Brain microvascular endothelial cell (primary cell): ENCODE data around the gene MARK3.

Experiments used
- DNase-seq: peaks from one replicate; pipeline ENCODE4 v3.0.0-alpha.2; 2020
- H3K27ac ChIP-seq: fragments of 250-450 bp; sonication (Bioruptor Pico); 2 replicates; pipeline ENCODE4 v1.5.1; 2020; ENCODE audit warnings: mild to moderate bottlenecking, moderate library complexity
- H3K27me3 ChIP-seq: fragments of 250-450 bp; sonication (Bioruptor Pico); replicated peaks from 2 replicates; pipeline ENCODE4 v1.5.1; 2020; ENCODE audit warnings: mild to moderate bottlenecking
- H3K36me3 ChIP-seq: fragments of 250-450 bp; sonication (Bioruptor Pico); replicated peaks from 2 replicates; pipeline ENCODE4 v1.5.1; 2020; ENCODE audit warnings: mild to moderate bottlenecking
- H3K4me3 ChIP-seq: 2 replicates; pipeline ENCODE4 v1.5.1; 2011; ENCODE audit warnings: low read depth, mild to moderate bottlenecking, control low read depth, low read length, moderate library complexity
- in situ Hi-C: cut with HindIII; loops from 2 replicates; pipeline ENCODE4 v1.10.0; 2017; ENCODE audit warnings: low sequenced_read_pairs, low pct_ligation_motif_present
- TF ChIP-seq, protein P1 (sequence below): IDR thresholded peaks from 2 replicates; pipeline ENCODE4 v1.5.1; 2011; ENCODE audit warnings: low read depth, mild to moderate bottlenecking, moderate library complexity, low read length, control low read depth, inconsistent platforms; ENCODE audit errors: missing control alignments

Gene MARK3

DNA sequence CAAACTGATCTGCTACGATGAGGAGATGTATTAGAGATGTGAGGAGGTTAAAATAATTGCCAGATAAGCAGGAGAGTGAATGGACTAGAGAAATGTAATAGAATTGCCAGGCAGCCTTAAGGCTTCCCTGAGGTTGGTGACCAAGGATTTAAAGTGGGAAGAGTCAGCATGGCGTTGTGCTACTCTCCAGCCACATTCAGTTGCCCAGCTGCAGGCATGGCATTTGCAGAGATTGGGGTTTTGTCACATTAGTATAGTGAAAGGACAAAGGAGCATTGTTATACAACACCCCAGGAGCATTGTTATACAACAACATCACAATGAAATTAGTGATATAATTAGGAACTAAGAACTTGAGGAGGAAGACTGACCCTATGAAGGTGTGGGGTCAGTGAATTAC, 31.7 kb downstream of the MARK3 start:
- in situ Hi-C loops = no loop called here
- Histone ChIP-seq H3K27me3 (no peaks in the 10 kb centered on the region), H3K27ac (no peak overlapping the region), H3K36me3 (peaks cover 12% of the 10 kb centered on the region), H3K4me3 (no peak overlapping the region)
- TF ChIP-seq, protein P1, sequence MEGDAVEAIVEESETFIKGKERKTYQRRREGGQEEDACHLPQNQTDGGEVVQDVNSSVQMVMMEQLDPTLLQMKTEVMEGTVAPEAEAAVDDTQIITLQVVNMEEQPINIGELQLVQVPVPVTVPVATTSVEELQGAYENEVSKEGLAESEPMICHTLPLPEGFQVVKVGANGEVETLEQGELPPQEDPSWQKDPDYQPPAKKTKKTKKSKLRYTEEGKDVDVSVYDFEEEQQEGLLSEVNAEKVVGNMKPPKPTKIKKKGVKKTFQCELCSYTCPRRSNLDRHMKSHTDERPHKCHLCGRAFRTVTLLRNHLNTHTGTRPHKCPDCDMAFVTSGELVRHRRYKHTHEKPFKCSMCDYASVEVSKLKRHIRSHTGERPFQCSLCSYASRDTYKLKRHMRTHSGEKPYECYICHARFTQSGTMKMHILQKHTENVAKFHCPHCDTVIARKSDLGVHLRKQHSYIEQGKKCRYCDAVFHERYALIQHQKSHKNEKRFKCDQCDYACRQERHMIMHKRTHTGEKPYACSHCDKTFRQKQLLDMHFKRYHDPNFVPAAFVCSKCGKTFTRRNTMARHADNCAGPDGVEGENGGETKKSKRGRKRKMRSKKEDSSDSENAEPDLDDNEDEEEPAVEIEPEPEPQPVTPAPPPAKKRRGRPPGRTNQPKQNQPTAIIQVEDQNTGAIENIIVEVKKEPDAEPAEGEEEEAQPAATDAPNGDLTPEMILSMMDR = no peak
- no peak for DNase-seq

GRCh38 chr14:103418481-103418818, 33.2 kb downstream of the MARK3 start:
- TF ChIP-seq, protein P1 = no peak
- peak; percentile 66 for DNase-seq
- no peak overlapping the region for H3K4me3 ChIP-seq
- no peaks in the 10 kb centered on the region for H3K27me3 ChIP-seq
- H3K36me3 ChIP-seq = peaks cover 10% of the 10 kb centered on the region
- H3K27ac ChIP-seq = peak overlapping the region; percentile 83
- in situ Hi-C loops = no loop called here

GRCh38 chr14:103421556-103421955, 36.3 kb downstream of the MARK3 start:
- Histone ChIP-seq H3K27me3 (no peaks in the 10 kb centered on the region), H3K27ac (no peak overlapping the region), H3K4me3 (no peak overlapping the region), H3K36me3 (peaks cover 4% of the 10 kb centered on the region)
- DNase-seq = no peak
- in situ Hi-C loops = no loop called here
- TF ChIP-seq, protein P1 = no peak

DNA sequence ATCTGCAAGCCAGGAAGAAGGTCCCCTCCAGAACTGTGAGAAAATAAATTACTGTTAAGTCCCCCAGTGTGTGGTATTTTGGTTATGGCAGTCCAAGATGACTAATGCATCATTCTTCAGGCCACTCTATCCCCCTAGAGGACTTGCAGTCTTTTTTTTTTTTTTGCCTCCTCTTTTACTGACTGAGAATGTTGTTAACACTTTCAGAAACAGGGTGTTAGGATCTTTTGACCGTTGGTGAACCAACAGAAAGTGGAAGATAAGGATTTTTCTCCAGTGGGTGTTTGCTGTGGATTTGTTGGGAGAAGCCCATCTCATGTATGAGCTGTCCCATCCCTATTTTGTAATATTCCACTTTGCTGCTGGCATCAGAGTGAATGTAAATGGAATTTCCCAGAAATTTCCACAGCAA, 37.8 kb downstream of the MARK3 start:
- in situ Hi-C loops = no loop called here

DNA sequence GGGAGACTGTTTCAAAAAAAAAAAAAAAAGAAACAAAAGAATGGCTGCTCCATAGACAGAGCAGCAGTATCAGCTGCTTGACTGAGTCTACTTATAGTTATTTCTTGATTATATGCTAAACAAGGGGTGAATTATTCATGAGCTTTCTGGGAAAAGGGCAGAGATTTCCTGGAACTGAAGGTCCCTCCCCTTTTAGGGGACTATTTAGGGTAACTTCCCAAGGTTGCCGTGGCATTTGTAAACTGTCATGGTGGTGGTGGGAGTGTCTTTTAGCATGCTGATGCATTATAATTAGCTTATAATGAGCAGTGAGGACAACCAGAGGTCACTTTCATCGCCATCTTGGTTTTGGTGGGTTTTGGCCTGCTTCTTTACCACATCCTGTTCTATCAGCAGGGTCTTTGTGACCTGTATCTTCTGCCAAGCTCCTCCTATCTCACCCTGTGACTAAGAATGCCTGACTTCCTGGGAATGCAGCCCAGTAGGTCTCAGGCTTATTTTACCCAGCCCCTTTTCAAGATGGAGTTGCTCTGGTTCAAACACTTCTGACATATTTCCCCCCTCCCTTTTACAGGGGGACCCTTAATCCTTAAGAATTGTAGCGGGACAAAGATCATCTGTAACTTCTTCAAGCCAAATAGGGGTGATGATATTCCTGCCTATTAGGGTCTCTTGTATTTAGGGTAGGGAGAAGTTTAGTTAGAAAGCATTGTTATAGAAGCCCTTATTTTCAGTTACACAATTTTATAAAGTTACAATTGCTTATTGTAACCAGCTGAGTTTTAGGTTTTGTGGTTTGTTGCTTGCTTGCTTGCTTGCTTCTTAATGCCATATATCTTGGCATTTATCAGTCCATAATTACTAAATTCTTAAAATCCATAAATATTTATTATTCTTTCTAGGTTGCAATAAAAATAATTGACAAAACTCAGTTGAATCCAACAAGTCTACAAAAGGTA, 42.5 kb downstream of the MARK3 start:
- H3K4me3 ChIP-seq = no peak overlapping the region
- in situ Hi-C loops = no loop called here
- peaks cover 4% of the 10 kb centered on the region for H3K36me3 ChIP-seq
- TF ChIP-seq, protein P1 = no peak
- DNase-seq = peak; percentile 80
- peak overlapping the region; percentile 65 for H3K27ac ChIP-seq
- no peaks in the 10 kb centered on the region for H3K27me3 ChIP-seq

More for the DNA sequence above, 37.8 kb downstream of the MARK3 start:
- TF ChIP-seq, protein P1 = no peak
- H3K4me3 ChIP-seq = no peak overlapping the region
- peaks cover 4% of the 10 kb centered on the region for H3K36me3 ChIP-seq
- H3K27me3 ChIP-seq = no peaks in the 10 kb centered on the region
- peak; percentile 63 for DNase-seq
- H3K27ac ChIP-seq = peak overlapping the region; percentile 82
